Stimulated activated CD8-positive, alpha-beta memory T cell treated with anti-CD3 and anti-CD28 coated beads, Interleukin-15, amount 100 ng/mL, for 4 hours (primary cell): ENCODE results near the gene DCAF6.
A peak's percentile ranks its signal among the peaks of the same experiment; 100 is the strongest.

Source experiments
- DNase-seq, 2 donors: peaks; one replicate each; pipeline ENCODE4 v3.0.0-alpha.2; 2020; ENCODE audit warnings: low read depth in 2 of 2

Gene DCAF6

DNA sequence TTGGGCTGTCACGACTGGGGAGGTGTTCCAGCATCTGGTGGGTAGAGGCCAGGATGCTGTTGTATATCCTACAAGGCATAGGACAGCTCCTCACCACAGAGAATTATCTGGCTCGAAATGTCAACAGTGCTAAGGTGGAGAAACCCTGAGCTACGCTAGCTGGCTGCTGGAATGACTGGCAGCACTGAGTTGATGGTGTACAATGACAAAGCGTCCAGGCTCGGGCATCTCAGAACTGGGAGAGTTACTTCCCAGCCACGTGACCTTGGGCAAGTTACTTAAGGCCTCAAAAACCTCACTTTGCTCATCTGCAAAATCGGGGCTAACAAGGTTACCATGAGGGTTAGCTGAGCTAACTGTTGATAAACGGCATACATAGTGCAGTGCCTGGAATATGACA lies 164.9 kb downstream of the DCAF6 start:
- DNase-seq, result no peak

GRCh38 chr1:168102487-168102886 lies 166.0 kb downstream of the DCAF6 start:
- no peak for DNase-seq

GRCh38 chr1:168104535-168104934 lies 168.1 kb downstream of the DCAF6 start:
- no peak for DNase-seq

- DNase-seq, result no peak
Observed at GRCh38 chr1:168105846-168106245, 169.4 kb downstream of the DCAF6 start.

DNA sequence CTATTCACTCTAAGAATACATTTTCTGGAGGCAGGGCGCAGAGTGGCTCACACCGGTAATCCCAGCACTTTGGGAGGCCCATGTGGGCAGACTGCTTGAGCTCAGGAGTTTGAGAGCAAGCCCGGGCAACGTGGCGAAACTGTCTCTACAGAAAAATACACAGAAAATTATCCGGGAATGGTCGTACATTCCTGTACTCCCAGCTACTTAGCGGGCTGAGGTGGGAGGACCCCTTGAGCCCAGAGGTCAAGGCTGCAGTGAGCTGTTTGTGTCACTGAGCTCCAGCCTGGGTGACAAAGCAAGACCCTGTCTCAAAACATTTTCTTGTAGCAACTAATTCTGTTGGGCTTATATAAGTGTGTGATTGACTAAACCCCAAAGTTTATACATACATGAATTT lies 169.8 kb downstream of the DCAF6 start:
- no peak for DNase-seq

GRCh38 chr1:168110896-168111545 lies 174.5 kb downstream of the DCAF6 start:
- no peak for DNase-seq

GRCh38 chr1:168112673-168113305 lies 176.3 kb downstream of the DCAF6 start:
- DNase-seq, result peak in 1 of 2 donors; percentile 15

GRCh38 chr1:168114845-168115244 lies 178.4 kb downstream of the DCAF6 start:
- DNase-seq, result no peak

- DNase-seq, result no peak
Observed at GRCh38 chr1:168116327-168116799, 179.9 kb downstream of the DCAF6 start.

GRCh38 chr1:168119750-168120149 lies 183.3 kb downstream of the DCAF6 start:
- DNase-seq, result no peak

GRCh38 chr1:168121401-168122011 lies 185.0 kb downstream of the DCAF6 start:
- no peak for DNase-seq

DNA sequence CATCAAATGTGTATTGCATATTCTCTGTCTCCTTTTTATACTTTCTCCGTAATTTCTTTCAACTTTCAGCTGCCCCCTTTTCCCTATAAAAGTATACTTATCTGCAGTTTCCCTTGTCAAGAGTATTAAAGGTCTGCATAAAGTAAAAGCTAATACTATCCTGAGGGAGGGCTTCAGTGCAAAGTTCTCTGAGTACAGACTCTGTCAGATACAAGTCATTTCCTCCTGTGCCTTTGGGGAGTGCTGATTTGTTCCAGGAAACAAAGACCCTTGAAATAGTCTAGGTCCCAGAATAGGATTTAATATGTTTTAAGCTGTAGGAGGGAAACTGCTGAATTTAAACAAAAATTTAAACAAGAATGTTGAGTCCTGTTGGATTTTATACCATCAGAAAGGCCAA lies 188.6 kb downstream of the DCAF6 start:
- no peak for DNase-seq
